Gastroesophageal sphincter (tissue), 3 donors: ENCODE measurements around the gene CSMD2.

Experiments
- EP300 ChIP-seq: sonication (generic); formaldehyde crosslinking; IDR thresholded peaks from one replicate; pipeline ENCODE4 v1.6.1; 2017; ENCODE audit warnings: antibody characterized with exemption, mild to moderate bottlenecking
- POLR2A ChIP-seq, 2 donors: fragments of 450-650 bp; IDR thresholded peaks; one replicate each; pipeline ENCODE4 v1.6.1; 2017; ENCODE audit warnings: antibody characterized with exemption in 2 of 2, mild to moderate bottlenecking in 2 of 2, moderate library complexity in 1 of 2
- POLR2AphosphoS5 ChIP-seq: sonication (generic); formaldehyde crosslinking; IDR thresholded peaks from one replicate; pipeline ENCODE4 v1.6.1; 2017; ENCODE audit warnings: antibody characterized with exemption
- TF ChIP-seq, protein P1 (sequence below), 4 experiments: fragments of 200-600 bp in 2 of 4; fragments of 450-650 bp in 2 of 4; sonication (generic) in 1 of 4; IDR thresholded peaks; one replicate each; pipeline ENCODE4 v1.5.1; 2017 to 2019; ENCODE audit warnings: antibody characterized with exemption in 4 of 4, mild to moderate bottlenecking in 2 of 4, moderate library complexity in 2 of 4

DNA sequence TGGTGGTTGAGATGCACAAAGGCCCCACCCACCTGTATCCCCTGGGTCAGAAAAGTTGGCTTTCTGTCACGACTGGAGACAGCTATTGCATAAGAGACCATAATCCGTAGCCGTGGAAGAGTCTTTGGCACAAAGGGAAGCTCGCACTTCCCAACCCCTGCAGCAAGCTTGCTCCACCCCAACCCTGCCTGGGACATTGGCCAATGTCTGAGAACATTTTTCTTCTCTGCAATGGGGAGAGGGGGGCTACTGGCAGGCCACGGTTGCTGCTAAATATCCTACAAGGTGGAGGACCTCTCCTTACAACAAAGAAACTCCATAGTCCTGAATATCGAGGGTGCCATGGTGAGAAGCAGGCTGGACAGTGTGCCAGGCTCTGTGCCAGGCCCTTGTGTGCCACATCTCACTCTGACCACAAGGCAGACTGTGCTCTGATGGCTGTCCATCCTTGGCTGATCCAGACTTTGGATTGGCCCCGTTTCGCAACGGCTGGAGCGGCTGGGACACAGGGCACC lies 104.1 kb downstream of the CSMD2 start:
- TF ChIP-seq, protein P1, sequence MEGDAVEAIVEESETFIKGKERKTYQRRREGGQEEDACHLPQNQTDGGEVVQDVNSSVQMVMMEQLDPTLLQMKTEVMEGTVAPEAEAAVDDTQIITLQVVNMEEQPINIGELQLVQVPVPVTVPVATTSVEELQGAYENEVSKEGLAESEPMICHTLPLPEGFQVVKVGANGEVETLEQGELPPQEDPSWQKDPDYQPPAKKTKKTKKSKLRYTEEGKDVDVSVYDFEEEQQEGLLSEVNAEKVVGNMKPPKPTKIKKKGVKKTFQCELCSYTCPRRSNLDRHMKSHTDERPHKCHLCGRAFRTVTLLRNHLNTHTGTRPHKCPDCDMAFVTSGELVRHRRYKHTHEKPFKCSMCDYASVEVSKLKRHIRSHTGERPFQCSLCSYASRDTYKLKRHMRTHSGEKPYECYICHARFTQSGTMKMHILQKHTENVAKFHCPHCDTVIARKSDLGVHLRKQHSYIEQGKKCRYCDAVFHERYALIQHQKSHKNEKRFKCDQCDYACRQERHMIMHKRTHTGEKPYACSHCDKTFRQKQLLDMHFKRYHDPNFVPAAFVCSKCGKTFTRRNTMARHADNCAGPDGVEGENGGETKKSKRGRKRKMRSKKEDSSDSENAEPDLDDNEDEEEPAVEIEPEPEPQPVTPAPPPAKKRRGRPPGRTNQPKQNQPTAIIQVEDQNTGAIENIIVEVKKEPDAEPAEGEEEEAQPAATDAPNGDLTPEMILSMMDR (IDR thresholded peaks at IDR 0.05), result no peak
- TF ChIP-seq EP300 (no peak), POLR2AphosphoS5 (no peak), POLR2A (IDR thresholded peaks at IDR 0.05) (no peak)
